K562 (cell line): ENCODE results near the gene NKIRAS1. TPM values are rescaled to one million over a fixed set of nuclear protein-coding genes. Genes with fewer than 3 reads are reported as not detected.

Experiments used
- ATAC-seq: fragments of 200-7000 bp; cut with Tn5 transposase; 3 replicates; pipeline ENCODE4 v1.9.1; 2020; ENCODE audit warnings: moderate library complexity
- BruUV-seq: library from RNA; stranded (reverse); fragments of 400-500 nt; replicated peaks from 2 replicates; lab custom pipeline; 2021; lab: Mats Ljungman, UMichigan
- CTCF ChIA-PET: fragments of 300-600 bp; formaldehyde crosslinking; extraction: SDS; loops from one replicate; lab custom pipeline; 2021; ENCODE audit warnings: low intra/inter-chr PET ratio; lab: Yijun Ruan, JAX
- POLR2A ChIA-PET: fragments of 300-600, 350-650 bp; sonication (Branson Sonifier 250); formaldehyde crosslinking; extraction: SDS; loops from one replicate; lab custom pipeline; 2021; ENCODE audit warnings: antibody characterized with exemption, inconsistent platforms; lab: Yijun Ruan, JAX
- DNase-seq, 4 experiments: peaks; one replicate each; pipeline versions ENCODE4 v3.0.0 to v3.0.0-alpha.2; 2011 to 2018; ENCODE audit warnings: low spot score in 3 of 4, mixed read lengths in 3 of 4; ENCODE audit errors: extremely low read depth in 1 of 4
- FAIRE-seq: peaks from 2 replicates; lab custom pipeline; 2011; peaks lifted over from hg19 to GRCh38; lab: Jason Lieb, UNC
- H2AFZ ChIP-seq: 2 replicates; pipeline ENCODE4 v1.6.0; 2011; ENCODE audit warnings: low read depth, low read length, control low read depth, inconsistent platforms
- H3K27ac ChIP-seq: fragments of 200-600 bp; 3 replicates; pipeline ENCODE4 v1.8.0; 2011; ENCODE audit warnings: low read depth, mild to moderate bottlenecking, control low read depth, inconsistent platforms, low read length, moderate library complexity, mixed read lengths; ENCODE audit errors: extremely low read depth
- H3K27me3 ChIP-seq, 2 experiments: fragments of 300-600 bp in 1 of 2; 2 replicates in 1 of 2; 3 replicates in 1 of 2; pipeline versions ENCODE4 v1.6.0 to v1.8.0; 2011; ENCODE audit warnings: inconsistent platforms in 2 of 2, low read length in 2 of 2, mild to moderate bottlenecking in 1 of 2, mixed read lengths in 1 of 2, moderate library complexity in 1 of 2; ENCODE audit not compliant: control insufficient read depth in 2 of 2, insufficient read depth in 2 of 2
- H3K36me3 ChIP-seq: fragments of 300-600 bp; 3 replicates; pipeline ENCODE4 v1.8.0; 2011; ENCODE audit warnings: mild to moderate bottlenecking, low read length, inconsistent platforms; ENCODE audit not compliant: control insufficient read depth, insufficient read depth
- H3K4me1 ChIP-seq, 2 experiments: fragments of 200-600 bp in 1 of 2; replicated peaks in 1 of 2; 2 replicates in 1 of 2; 3 replicates in 1 of 2; pipeline versions ENCODE4 v1.5.1 to v1.8.0; 2011; ENCODE audit warnings: inconsistent platforms in 2 of 2, low read length in 2 of 2, mild to moderate bottlenecking in 1 of 2, mixed read lengths in 1 of 2, moderate library complexity in 1 of 2; ENCODE audit not compliant: control insufficient read depth in 2 of 2, insufficient read depth in 2 of 2
- H3K4me2 ChIP-seq: 2 replicates; pipeline ENCODE4 v1.6.1; 2011; ENCODE audit warnings: low read length, control low read depth, inconsistent platforms, mixed read lengths; ENCODE audit not compliant: insufficient read depth
- H3K4me3 ChIP-seq: fragments of 200-600 bp; sonication (generic), shearing (Covaris generic); 2 replicates; pipeline ENCODE4 v1.5.1; 2016; ENCODE audit warnings: control low read depth, inconsistent platforms
- H3K79me2 ChIP-seq: fragments of 200-600 bp; 3 replicates; pipeline ENCODE4 v1.8.0; 2011; ENCODE audit warnings: low read length, inconsistent platforms; ENCODE audit not compliant: control insufficient read depth, insufficient read depth
- H3K9ac ChIP-seq, 2 experiments: 2 replicates each; pipeline versions ENCODE4 v1.6.0 to v1.6.1; 2011; ENCODE audit warnings: low read depth in 2 of 2, low read length in 2 of 2, control low read depth in 1 of 2, inconsistent platforms in 1 of 2, mild to moderate bottlenecking in 1 of 2, mixed read lengths in 1 of 2; ENCODE audit not compliant: insufficient read depth in 1 of 2
- H3K9me1 ChIP-seq: one replicate; pipeline ENCODE4 v1.6.0; 2011; ENCODE audit warnings: inconsistent platforms, mild to moderate bottlenecking, low read length, moderate library complexity; ENCODE audit not compliant: control insufficient read depth, insufficient read depth
- H3K9me3 ChIP-seq: replicated peaks from 2 replicates; pipeline ENCODE4 v1.5.1; 2011; ENCODE audit warnings: low read depth, low read length, inconsistent platforms; ENCODE audit not compliant: control insufficient read depth, insufficient read depth
- H4K20me1 ChIP-seq: replicated peaks from 2 replicates; pipeline ENCODE4 v1.6.1; 2011; ENCODE audit warnings: low read length, inconsistent platforms, mixed read lengths; ENCODE audit not compliant: control insufficient read depth, insufficient read depth
- EHMT2 ChIP-seq: fragments of 450-650 bp; IDR thresholded peaks from 2 replicates; pipeline ENCODE4 v1.6.1; 2018; ENCODE audit warnings: antibody characterized with exemption
- EP300 ChIP-seq: IDR thresholded peaks from 2 replicates; pipeline ENCODE4 v1.6.1; 2012; ENCODE audit warnings: low read length, improper control_type of control experiment
- FUS ChIP-seq: fragments of 200-400 bp; formaldehyde crosslinking; optimal IDR thresholded peaks from 2 replicates; pipeline ENCODE3; 2017; ENCODE audit warnings: low read depth, low read length
- HMG20A ChIP-seq: fragments of 450-650 bp; formaldehyde crosslinking; conservative IDR thresholded peaks from 2 replicates; pipeline ENCODE4 v1.4.0; 2020; ENCODE audit warnings: mild to moderate bottlenecking, mixed read lengths
- ILK ChIP-seq: fragments of 450-650 bp; IDR thresholded peaks from 2 replicates; pipeline ENCODE4 v1.6.1; 2016; ENCODE audit warnings: missing genetic modification characterization, low read depth, mild to moderate bottlenecking, missing compliant biosample characterization, moderate library complexity, borderline replicate concordance
- KLF1 ChIP-seq: fragments of 450-650 bp; IDR thresholded peaks from 2 replicates; pipeline ENCODE4 v1.6.1; 2016; ENCODE audit warnings: missing genetic modification characterization, missing compliant biosample characterization
- MTA3 ChIP-seq: fragments of 450-650 bp; formaldehyde crosslinking; IDR thresholded peaks from 2 replicates; pipeline ENCODE4 v1.6.1; 2017; ENCODE audit warnings: mild to moderate bottlenecking, borderline replicate concordance
- NCOA6 ChIP-seq: fragments of 450-650 bp; IDR thresholded peaks from 2 replicates; pipeline ENCODE4 v1.6.1; 2017; ENCODE audit warnings: mild to moderate bottlenecking
- NFIC ChIP-seq: fragments of 450-650 bp; IDR thresholded peaks from 2 replicates; pipeline ENCODE4 v1.6.1; 2017; ENCODE audit warnings: mild to moderate bottlenecking, inconsistent platforms
- NR3C1 ChIP-seq: sonication (generic); formaldehyde crosslinking; IDR thresholded peaks from 2 replicates; pipeline ENCODE4 v1.8.1; 2022; ENCODE audit warnings: missing genetic modification reagents
- SRF ChIP-seq, 2 experiments: fragments of 250-450, 450-650 bp in 1 of 2; sonication (Bioruptor Pico) in 1 of 2; sonication (generic) in 1 of 2; formaldehyde crosslinking; IDR thresholded peaks; 2 replicates each; pipeline versions ENCODE4 v1.5.0 to v1.5.1; 2020 to 2022; ENCODE audit warnings: mild to moderate bottlenecking in 1 of 2, missing genetic modification reagents in 1 of 2
- TCF15 ChIP-seq: fragments of 250-450 bp; sonication (Bioruptor Pico); IDR thresholded peaks from 2 replicates; pipeline ENCODE4 v1.8.0; 2022; ENCODE audit warnings: moderate library complexity, mild to moderate bottlenecking, inconsistent platforms
- ZBTB17 ChIP-seq: fragments of 450-650 bp; formaldehyde crosslinking; IDR thresholded peaks from 2 replicates; pipeline ENCODE4 v1.4.0; 2020; ENCODE audit warnings: mild to moderate bottlenecking
- ZHX1 ChIP-seq: fragments of 150-350 bp; conservative IDR thresholded peaks from 2 replicates; pipeline ENCODE4 v1.6.1; 2014; ENCODE audit warnings: low read length
- ZNF431 ChIP-seq: sonication (generic); formaldehyde crosslinking; IDR thresholded peaks from 2 replicates; pipeline ENCODE4 v1.8.0; 2022; ENCODE audit warnings: mild to moderate bottlenecking, missing genetic modification reagents
- ZNF696 ChIP-seq: fragments of 250-450 bp; sonication (Bioruptor Pico); conservative IDR thresholded peaks from 2 replicates; pipeline ENCODE4 v1.4.0; 2020; ENCODE audit warnings: mild to moderate bottlenecking, moderate library complexity
- ZNF76 ChIP-seq: fragments of 250-450 bp; sonication (Bioruptor Pico); IDR thresholded peaks from 2 replicates; pipeline ENCODE4 v1.4.0; 2020; ENCODE audit warnings: mild to moderate bottlenecking, moderate library complexity, borderline replicate concordance
- WGBS: fragments of 100-300 bp; shearing (Covaris generic); methylation state at CpG from one replicate; pipeline ENCODE4 v1.1.6; 2016; ENCODE audit warnings: low coverage, mixed read lengths; ENCODE audit not compliant: insufficient coverage; ENCODE audit errors: missing lambda C conversion rate; 5-methylcytosine and 5-hydroxymethylcytosine counted together
- in situ Hi-C: fragments of 300-500 bp; cut with MboI; formaldehyde crosslinking; loops from 4 replicates; pipeline ENCODE4 v1.15.0; 2018; ENCODE audit warnings: inconsistent platforms, mixed read lengths
- intact Hi-C: fragments of 100-400 bp; cut with micrococcal nuclease; formaldehyde crosslinking; loops from 2 replicates; pipeline ENCODE4 v1.14.2; 2022
- polyA plus RNA-seq, 8 experiments: library from polyadenylated mRNA; depleted of rRNA in 4 of 8; stranded (reverse) in 5 of 8; unstranded in 3 of 8; fragments of >200 nt; fragmentation: Nextera tagmentation in 2 of 8; fragmentation: Illumina TruSeq in 1 of 8; extraction: Ambion mirVana in 2 of 8; extraction: Trizol in 1 of 8; gene quantifications; 2 replicates each; pipeline versions ENCODE4 v1.2.1 to v1.2.3, GENCODE V29; 2011 to 2014; ENCODE audit warnings: inconsistent platforms in 1 of 8, missing spikeins in 1 of 8
- total RNA-seq, 7 experiments: library from RNA; depleted of rRNA in 6 of 7; stranded (reverse); fragments of >200 nt in 6 of 7; fragmentation: Illumina TruSeq in 2 of 7; extraction: Trizol in 2 of 7; gene quantifications; 2 replicates each; pipeline versions ENCODE4 v1.2.1 to v1.2.3, GENCODE V29; 2011 to 2021; ENCODE audit warnings: low replicate concordance in 1 of 7

Gene NKIRAS1
- total and polyA plus RNA-seq, 9 of the 15 experiments (the other 6 are each of a cell fraction or from before 2014, with no cell fraction given) = 5.1 to 10.3 (median 6.3) TPM

DNA sequence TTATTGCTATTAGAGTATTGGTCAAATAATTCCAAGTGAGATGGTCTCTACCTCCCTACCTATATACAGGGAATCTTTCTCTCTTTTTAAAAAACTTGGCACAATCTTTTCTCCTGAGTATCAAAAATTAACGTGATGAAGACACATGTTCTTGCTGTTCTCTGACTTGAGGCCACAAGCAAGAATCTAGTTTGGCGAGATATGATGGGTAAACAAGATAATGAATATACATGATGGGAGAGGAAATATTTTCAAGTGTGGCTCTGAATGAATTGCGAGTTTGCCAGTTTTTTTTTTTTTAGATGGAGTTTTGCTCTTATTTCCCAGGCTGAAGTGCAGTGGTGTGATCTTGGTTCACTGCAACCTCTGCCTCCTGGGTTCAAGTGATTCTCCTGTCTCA lies 39.9 kb upstream of the NKIRAS1 start:
- in situ Hi-C loops (no loop called here), intact Hi-C loops (no loop called here)
- CTCF ChIA-PET = no interaction called here
- Histone ChIP-seq H3K9ac (no peak overlapping the region), H3K9me1 (no peaks in the 10 kb centered on the region), H3K27me3 (no peaks in the 10 kb centered on the region), H3K4me1 (peaks cover 0 to 4% of the 10 kb centered on the region in 2 experiments; a peak in 1 of 5 replicates), H4K20me1 (no peaks in the 10 kb centered on the region), H3K9me3 (no peaks in the 10 kb centered on the region), H3K79me2 (no peaks in the 10 kb centered on the region), H3K4me2 (no peak overlapping the region), H3K27ac (no peak overlapping the region), H3K36me3 (no peaks in the 10 kb centered on the region; the same call in 2 of the 3 replicates), H3K4me3 (no peak overlapping the region), H2AFZ (no peak overlapping the region)
- POLR2A ChIA-PET = interaction anchor here (1.0 to 1.3 kb wide), 2 partner anchors 10 to 40 kb away, joined by 4 to 6 read pairs; partner anchors contain the start of genes NKIRAS1 and RPL15
- no peak for FAIRE-seq
- ATAC-seq = no peak
- no TSS peak for BruUV-seq
- DNase-seq = no peak
- 44% methylated on average over 3 of the region's 3 CpGs for whole genome bisulfite sequencing
- no peak for TF ChIP-seq ILK (tag)
- no peak for TF ChIP-seq ZNF696 (CRISPR knock-in tag)
- no peak for TF ChIP-seq EP300
- no peak for TF ChIP-seq ZHX1
- no peak for TF ChIP-seq EHMT2
- no peak for TF ChIP-seq HMG20A (CRISPR knock-in tag)
- no peak for TF ChIP-seq NCOA6
- no peak for TF ChIP-seq ZBTB17 (CRISPR knock-in tag)
- TF ChIP-seq NFIC = no peak
- TF ChIP-seq FUS = no peak
- TF ChIP-seq SRF (CRISPR knock-in tag; IDR thresholded peaks at IDR 0.05) = no peak
- TF ChIP-seq TCF15 (CRISPR knock-in tag) = no peak
- TF ChIP-seq KLF1 = no peak
- TF ChIP-seq NR3C1 (CRISPR knock-in tag) = no peak
- no peak for TF ChIP-seq ZNF431
- TF ChIP-seq MTA3 = no peak
- TF ChIP-seq ZNF76 (CRISPR knock-in tag) = no peak
